Breast epithelium (tissue), 3 donors: ENCODE measurements around the gene ARHGAP8.

Experiments
- POLR2A ChIP-seq: fragments of 450-650 bp; IDR thresholded peaks from one replicate; pipeline ENCODE4 v1.6.1; 2016; ENCODE audit warnings: antibody characterized with exemption, mild to moderate bottlenecking, moderate library complexity
- POLR2AphosphoS5 ChIP-seq, 3 donors: sonication (generic); formaldehyde crosslinking; IDR thresholded peaks; one replicate each; pipeline ENCODE4 v1.6.1; 2017; ENCODE audit warnings: antibody characterized with exemption in 3 of 3
- TF ChIP-seq, protein P1 (sequence below), 3 donors: fragments of 450-650 bp; IDR thresholded peaks; one replicate each; pipeline ENCODE4 v1.5.1; 2016 to 2017; ENCODE audit warnings: antibody characterized with exemption in 3 of 3, mild to moderate bottlenecking in 3 of 3, moderate library complexity in 3 of 3

DNA sequence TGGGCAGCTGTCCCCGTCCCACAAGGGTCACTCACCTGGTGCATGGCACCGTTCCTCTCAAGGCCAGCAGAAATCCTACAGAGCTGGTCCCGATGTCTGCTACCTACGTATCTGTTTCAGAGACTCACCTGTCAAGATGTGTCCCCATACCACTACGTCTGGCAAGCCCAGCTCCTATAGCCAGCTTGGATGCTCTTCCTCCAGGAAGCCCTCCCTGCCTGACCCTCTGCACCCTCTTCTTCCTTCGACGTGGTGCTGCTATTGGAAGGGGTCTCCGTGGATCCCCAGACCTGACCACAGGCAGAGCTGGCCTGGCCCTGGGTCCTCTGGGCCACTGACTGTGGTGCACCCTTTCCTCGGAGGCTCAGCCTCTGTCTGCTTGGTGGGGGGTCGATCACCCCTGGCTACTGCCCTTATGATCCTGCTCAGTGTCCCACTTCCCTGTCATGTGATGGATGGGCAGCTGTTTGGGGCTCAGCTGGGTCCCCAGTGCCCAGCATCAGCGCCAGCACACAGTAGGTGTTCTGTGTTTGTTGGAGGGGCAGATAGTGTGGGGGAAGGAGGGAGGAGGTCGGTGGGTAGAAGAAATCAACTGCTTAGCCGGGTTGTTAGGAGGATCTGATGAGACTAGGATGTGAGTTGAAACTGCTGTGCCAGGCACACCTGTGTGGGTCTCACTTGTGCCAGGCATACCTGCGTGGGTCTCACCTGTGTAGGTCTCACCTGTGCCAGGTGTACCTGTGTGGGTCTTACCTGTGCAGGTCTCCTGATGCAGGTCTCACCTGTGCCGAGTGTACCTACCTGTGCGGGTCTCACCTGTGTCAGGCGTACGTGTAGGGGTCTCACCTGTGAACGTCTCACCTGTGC is 21.7 kb upstream of the ARHGAP8 start:
- no peak for TF ChIP-seq POLR2A
- TF ChIP-seq, protein P1, sequence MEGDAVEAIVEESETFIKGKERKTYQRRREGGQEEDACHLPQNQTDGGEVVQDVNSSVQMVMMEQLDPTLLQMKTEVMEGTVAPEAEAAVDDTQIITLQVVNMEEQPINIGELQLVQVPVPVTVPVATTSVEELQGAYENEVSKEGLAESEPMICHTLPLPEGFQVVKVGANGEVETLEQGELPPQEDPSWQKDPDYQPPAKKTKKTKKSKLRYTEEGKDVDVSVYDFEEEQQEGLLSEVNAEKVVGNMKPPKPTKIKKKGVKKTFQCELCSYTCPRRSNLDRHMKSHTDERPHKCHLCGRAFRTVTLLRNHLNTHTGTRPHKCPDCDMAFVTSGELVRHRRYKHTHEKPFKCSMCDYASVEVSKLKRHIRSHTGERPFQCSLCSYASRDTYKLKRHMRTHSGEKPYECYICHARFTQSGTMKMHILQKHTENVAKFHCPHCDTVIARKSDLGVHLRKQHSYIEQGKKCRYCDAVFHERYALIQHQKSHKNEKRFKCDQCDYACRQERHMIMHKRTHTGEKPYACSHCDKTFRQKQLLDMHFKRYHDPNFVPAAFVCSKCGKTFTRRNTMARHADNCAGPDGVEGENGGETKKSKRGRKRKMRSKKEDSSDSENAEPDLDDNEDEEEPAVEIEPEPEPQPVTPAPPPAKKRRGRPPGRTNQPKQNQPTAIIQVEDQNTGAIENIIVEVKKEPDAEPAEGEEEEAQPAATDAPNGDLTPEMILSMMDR (IDR thresholded peaks at IDR 0.05): no peak
- TF ChIP-seq POLR2AphosphoS5 (IDR thresholded peaks at IDR 0.05): no peak
